RWPE1 (cell line): ENCODE data around the gene CD48.

Source experiments
- CTCF ChIA-PET: fragments of 350-600 bp; sonication (Branson Sonifier 250); formaldehyde crosslinking; extraction: SDS; loops from one replicate; lab custom pipeline; 2021; lab: Yijun Ruan, JAX
- POLR2A ChIA-PET: fragments of 400-600 bp; formaldehyde crosslinking; extraction: SDS; loops from one replicate; lab custom pipeline; 2020; ENCODE audit warnings: antibody characterized with exemption; ENCODE audit not compliant: low non-redundant PET; lab: Yijun Ruan, JAX
- DNase-seq: peaks from one replicate; pipeline ENCODE4 v3.0.0; 2012; ENCODE audit warnings: low spot score
- H3K27ac ChIP-seq: fragments of 450-650 bp; 2 replicates; pipeline ENCODE4 v1.5.1; 2017
- TF ChIP-seq, protein P1 (sequence below): fragments of 450-650 bp; conservative IDR thresholded peaks from 2 replicates; pipeline ENCODE4 v1.5.1; 2017; ENCODE audit warnings: low read depth, mild to moderate bottlenecking

Gene CD48

DNA sequence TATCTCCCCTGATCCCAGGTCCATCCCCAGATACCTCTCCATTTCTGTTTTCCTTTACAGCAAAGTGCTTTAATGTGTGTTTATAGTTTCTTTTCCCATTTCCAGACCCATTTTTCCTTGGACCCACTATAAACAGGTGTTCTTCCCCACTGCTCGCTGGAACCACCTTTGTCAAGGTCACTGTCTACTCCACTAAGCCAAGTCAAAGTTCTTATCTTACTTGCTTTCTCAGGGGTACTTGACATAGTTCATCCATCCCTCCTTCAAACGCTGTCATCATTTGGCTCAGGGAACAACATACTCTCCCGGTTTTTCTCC lies 73.1 kb downstream of the CD48 start:
- no peak overlapping the region for H3K27ac ChIP-seq

DNA sequence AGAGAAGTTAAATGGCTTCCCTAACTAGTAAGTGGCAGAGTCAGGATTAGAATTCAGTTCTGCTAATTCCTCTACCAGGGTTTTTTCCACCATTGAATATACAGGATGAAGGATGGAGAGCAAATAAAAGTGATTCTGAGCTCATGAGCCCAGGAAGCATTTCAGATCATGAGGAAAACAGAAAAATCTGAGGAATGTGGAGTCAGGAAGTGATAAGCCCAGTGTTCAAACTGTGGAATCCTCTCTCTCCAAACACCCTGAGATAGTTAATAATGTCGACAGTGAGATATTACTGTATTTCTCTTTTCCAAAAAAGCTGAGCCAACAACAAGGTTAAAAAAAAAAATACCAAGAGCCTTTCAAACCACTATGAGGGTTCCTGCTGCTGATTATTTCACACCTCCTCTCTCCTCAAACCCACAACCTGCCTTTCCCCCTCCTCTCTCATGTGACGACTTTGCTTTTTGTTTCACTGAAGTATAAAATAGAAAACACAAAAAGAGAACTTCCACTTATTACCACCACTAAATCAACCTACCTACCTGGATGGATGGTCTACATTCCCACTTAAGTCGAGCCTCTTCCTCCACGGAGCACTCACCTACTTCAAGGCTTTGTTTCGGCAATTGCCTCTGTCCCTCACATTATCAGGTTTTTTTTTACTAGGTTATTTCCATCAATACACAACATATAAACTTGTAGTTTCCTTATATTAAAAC lies 73.6 kb downstream of the CD48 start:
- POLR2A ChIA-PET, result no interaction called here
- CTCF ChIA-PET, result no interaction called here
- TF ChIP-seq, protein P1, sequence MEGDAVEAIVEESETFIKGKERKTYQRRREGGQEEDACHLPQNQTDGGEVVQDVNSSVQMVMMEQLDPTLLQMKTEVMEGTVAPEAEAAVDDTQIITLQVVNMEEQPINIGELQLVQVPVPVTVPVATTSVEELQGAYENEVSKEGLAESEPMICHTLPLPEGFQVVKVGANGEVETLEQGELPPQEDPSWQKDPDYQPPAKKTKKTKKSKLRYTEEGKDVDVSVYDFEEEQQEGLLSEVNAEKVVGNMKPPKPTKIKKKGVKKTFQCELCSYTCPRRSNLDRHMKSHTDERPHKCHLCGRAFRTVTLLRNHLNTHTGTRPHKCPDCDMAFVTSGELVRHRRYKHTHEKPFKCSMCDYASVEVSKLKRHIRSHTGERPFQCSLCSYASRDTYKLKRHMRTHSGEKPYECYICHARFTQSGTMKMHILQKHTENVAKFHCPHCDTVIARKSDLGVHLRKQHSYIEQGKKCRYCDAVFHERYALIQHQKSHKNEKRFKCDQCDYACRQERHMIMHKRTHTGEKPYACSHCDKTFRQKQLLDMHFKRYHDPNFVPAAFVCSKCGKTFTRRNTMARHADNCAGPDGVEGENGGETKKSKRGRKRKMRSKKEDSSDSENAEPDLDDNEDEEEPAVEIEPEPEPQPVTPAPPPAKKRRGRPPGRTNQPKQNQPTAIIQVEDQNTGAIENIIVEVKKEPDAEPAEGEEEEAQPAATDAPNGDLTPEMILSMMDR, result no peak
- DNase-seq, result no peak
- no peak overlapping the region for H3K27ac ChIP-seq

More for the DNA sequence above, 73.1 kb downstream of the CD48 start:
- ChIA-PET CTCF (no interaction called here), POLR2A (no interaction called here)
- DNase-seq, result no peak
- TF ChIP-seq, protein P1, result no peak

DNA sequence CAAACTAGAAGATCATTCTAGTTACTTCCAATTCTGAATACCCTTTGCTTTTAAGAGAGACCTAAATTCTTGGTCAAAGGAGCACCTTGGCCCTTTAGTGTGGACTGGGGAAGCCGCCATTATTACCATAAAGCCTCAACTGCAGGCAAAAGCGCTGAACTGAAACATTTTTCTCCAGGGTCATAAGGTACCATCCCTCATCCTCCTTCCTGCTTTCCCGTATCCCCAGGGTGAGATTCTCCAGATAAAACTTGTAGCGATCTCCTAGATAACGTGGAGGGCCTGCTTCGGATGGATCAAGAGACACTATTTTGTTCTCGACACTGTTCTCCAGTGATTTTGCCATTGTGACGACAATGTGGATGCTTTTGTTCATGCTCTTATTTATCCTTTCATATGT lies 74.6 kb downstream of the CD48 start:
- DNase-seq, result no peak
- ChIA-PET CTCF (no interaction called here), POLR2A (no interaction called here)
- no peak overlapping the region for H3K27ac ChIP-seq
- TF ChIP-seq, protein P1, result no peak

GRCh38 chr1:160636547-160636946 lies 75.1 kb downstream of the CD48 start:
- POLR2A ChIA-PET, result no interaction called here
- TF ChIP-seq, protein P1, result no peak
- CTCF ChIA-PET, result no interaction called here
- no peak overlapping the region for H3K27ac ChIP-seq
- DNase-seq, result no peak

DNA sequence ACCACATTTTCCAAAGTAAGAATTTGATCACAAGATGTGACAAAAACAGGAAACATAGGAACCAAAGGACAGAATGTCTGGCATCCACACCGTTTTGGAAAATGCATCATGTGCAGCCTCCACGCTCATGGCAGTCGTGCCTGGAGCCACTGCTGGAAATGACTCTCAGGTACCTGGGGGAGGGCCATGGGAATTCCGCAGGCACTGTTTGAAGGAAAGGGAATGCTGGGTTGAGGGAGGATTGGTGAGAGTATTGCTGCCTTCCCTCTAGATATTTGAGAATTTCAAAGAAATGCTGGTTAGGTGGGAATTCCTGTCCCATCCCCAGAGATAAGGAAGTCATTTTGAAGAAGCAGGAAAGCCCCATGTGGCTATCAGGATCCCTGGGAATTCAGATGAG lies 75.5 kb downstream of the CD48 start:
- H3K27ac ChIP-seq, result no peak overlapping the region
- ChIA-PET CTCF (no interaction called here), POLR2A (no interaction called here)
- DNase-seq, result no peak
- TF ChIP-seq, protein P1, result no peak

DNA sequence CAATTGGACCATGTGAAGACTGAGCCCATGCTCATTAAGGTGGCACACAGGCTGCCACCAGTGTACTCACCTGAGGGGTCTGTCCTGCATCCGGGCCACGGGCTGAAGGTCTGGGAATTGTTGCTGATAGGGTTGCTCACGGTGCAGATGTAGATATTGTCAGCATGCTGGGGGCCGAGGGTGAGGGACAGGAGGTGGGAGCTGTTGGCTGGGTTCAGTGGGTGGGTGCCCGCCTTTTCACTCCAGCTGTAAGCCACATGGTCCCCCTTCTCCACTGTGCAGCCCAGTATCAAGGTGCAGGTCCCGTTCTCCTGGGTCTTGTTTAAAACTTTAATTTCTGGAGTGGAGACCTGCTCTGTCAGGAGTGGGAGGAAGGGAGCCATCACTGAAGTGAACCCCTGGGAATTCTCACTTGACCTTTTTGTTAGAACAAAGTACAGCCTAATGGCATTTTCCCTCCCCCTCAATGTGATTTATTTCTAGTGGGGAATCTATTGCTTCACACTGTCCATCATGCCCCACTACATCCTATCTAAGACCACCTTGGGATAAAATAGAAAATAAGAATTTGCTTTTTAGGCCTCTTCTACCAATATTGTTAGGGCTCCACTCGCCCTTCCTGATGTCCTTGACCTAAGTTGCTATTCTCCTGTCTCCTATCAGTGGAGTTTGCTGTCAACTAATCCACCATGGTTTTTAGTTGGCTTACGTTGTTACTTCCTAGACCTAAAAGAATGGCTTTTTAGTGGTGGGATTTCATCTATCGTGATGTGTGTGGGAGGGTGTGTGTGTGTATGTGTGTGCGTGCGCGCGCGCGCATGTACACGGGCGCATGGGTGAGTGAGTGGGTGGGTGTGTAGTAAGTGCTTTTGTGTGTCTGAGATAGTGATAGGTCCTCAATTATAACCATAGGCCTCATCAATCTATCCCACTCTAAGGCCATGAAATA lies 76.8 kb downstream of the CD48 start:
- CTCF ChIA-PET, result no interaction called here
- POLR2A ChIA-PET, result no interaction called here
- no peak overlapping the region for H3K27ac ChIP-seq
- TF ChIP-seq, protein P1, result no peak
- no peak for DNase-seq
